GM12801 (cell line): ENCODE results near the gene CALN1.

Experiments
- TF ChIP-seq, protein P1 (sequence below): IDR thresholded peaks from one replicate; pipeline ENCODE4 v1.5.1; 2011; ENCODE audit warnings: control low read depth; ENCODE audit not compliant: insufficient read length; ENCODE audit errors: extremely low read depth

CALN1 gene

DNA sequence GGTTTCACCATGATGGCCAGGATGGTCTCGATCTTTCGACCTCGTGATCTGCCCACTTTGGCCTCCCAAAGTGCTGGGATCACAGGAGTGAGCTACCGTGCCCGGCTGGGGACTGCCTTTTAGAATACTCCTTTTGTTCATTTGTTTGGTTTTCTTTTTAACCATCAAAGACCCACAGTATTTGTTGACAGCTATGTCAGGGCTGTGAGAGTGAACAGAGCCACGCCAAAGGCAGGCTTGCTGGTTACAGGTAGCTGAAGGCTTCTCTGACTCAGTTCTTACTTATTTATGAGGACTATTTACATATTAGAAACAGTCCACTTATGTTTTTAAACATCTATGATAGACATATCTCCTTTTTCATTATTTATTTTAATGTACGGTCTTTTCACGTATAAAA, 544.5 kb downstream of the CALN1 start:
- TF ChIP-seq, protein P1, sequence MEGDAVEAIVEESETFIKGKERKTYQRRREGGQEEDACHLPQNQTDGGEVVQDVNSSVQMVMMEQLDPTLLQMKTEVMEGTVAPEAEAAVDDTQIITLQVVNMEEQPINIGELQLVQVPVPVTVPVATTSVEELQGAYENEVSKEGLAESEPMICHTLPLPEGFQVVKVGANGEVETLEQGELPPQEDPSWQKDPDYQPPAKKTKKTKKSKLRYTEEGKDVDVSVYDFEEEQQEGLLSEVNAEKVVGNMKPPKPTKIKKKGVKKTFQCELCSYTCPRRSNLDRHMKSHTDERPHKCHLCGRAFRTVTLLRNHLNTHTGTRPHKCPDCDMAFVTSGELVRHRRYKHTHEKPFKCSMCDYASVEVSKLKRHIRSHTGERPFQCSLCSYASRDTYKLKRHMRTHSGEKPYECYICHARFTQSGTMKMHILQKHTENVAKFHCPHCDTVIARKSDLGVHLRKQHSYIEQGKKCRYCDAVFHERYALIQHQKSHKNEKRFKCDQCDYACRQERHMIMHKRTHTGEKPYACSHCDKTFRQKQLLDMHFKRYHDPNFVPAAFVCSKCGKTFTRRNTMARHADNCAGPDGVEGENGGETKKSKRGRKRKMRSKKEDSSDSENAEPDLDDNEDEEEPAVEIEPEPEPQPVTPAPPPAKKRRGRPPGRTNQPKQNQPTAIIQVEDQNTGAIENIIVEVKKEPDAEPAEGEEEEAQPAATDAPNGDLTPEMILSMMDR: no peak

DNA sequence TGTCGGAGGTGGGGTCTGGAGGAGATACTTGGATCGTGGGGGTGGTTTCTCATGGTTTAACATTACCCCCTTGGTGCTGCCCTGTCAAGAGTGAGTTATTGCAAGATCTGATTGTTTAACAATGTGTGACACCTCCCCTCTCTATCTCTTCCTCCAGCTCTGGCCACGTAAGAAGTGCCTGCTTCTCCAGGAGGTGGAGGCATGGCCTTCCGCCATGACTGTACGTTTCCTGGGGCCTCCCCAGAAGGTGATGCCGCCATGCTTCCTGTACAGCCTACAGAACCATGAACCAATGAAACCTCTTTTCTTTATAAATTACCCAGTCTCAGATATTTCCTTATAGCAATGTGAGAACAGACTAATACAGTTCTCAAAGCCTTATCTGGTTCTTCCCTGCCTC, 547.0 kb downstream of the CALN1 start:
- TF ChIP-seq, protein P1: no peak

DNA sequence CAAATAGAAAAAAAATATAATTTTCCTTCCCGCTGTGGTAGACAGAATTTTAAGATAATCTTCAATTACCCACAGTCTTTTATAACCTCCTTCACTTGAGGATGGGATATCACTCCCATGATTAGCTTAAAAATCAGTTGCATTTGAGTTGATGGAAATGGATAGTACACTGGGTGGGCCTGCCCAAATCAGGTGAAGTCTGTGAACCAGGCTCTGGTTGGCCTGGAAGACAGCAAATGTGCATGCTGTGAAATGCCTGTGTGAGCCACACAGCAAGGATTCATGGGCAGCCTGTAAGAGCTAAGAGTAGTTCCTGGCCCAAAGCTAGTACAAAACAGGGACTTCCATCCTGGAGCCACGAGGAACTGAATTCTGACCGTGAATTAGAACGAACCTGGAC, 548.0 kb downstream of the CALN1 start:
- TF ChIP-seq, protein P1: no peak

DNA sequence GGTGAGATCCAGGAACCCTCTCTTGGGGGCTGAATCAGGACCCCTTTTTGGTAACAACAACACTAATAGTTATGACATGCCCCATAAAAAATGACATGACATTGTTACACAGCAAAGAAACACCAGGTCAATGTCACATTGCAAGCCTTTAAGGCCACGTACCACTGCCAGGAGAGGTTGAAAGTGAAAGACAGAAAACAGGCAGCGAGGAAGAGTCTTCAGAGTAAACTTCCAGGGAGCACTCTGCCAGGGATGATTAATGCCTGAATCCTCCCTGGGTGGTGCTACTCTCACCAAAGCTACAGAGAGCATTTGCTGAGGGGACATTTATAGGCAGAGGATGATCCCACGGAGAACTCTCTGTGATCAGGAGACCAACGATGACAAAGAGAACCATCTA, 551.6 kb downstream of the CALN1 start:
- TF ChIP-seq, protein P1: no peak

DNA sequence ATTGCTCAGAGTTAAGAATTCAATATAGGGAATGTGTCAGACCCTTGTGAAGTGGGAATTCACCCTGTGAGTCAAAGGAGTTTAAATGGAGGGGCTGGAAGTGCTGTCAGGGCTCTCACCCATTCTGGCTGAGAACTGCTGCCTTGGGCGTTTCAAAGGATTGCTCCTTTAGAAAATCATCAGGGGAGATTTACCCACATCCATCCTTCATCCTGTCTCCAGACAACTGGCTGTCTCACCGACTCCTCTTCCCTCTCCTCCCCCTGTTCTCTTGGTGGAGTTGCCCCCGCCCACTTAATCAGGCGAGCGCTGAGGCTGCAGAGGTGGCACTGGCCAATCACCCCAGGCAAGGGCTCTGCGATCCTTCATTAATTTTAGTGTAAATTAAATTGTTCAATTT, 554.8 kb downstream of the CALN1 start:
- TF ChIP-seq, protein P1: no peak

DNA sequence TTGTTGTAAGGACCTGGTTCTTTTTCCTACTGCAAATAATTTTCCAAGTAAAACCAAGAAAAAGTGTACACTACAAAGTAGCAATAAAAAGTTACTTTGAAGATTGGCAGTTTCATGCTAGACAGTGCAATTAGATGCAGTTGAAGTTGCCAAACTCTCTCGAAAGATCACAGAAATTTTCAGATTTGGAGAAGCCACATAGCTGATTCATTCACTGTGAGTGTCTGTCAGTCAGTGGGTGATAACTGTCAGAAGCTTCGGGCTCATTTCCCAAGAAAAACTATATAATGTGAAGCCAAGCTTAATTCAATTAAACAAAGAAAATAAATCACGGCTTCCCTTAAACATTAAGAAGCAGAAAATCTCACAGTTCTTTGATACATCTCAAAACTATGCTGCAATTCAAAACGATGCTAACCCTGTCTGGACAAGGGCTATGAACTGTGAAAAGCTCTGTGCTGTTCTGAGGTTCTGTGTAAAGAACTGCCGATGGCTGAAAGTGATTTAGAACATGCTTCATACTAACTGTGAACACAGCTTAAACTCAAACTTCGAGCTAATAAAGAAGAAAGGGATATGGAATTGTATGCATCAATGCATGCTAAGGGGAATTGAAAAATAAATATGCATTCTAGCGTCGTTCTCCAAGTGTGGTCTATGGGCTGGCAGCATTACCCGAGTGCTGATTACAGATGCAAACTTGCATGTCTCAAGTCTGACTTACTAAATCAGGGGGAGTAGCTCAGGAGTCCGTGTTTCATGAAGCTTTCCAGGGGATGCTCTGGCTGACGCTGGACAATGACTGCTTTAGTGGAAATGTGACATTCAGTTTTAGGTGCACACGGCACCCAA, 557.4 kb downstream of the CALN1 start:
- TF ChIP-seq, protein P1: no peak

DNA sequence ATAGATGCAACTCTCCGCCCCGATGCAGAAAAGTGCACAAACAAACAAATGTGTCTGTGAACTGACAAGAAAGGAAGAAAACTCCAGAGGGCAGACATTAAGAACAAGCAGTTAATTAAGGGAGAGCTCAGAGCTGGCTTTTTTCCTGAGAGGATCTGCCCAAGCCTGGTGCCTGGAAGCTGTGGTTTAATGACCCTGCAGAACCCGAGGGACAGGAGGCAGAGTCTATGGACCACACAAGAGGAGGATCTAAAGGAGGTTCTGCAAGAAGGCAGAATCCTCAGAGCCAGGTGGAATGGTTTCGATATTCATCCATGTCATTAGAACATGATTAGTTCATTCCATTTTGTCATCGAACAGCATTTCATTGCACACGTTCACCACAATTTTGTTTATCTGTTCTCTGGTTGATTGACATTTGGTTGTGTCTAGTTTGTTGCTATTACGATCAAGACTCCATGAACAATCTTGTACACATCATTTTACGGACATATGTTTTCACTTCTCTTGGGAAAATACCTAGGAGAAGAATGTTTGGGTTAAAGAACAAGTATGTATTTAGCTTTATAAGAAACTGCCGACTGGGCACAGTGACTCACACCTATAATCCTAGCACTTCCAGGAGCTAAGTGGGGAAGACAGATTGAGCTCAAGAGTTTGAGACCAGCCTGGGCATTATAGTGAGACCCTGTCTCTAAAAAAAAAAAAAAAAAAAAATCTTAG, 560.2 kb downstream of the CALN1 start:
- TF ChIP-seq, protein P1: no peak
